Activated CD4-positive, alpha-beta T cell treated with anti-CD3 and anti-CD28 coated beads for 4 hours (primary cell): Measurements from ENCODE around the gene ECEL1.
"Not testable (repeated sequence)": the region's sequence is repeated elsewhere in the genome, so short reads cannot be mapped to it uniquely, and the experiment has no call there.

Source experiments
- DNase-seq, 2 donors: peaks; one replicate each; pipeline ENCODE4 v3.0.0-alpha.2; 2020

The ECEL1 gene

DNA sequence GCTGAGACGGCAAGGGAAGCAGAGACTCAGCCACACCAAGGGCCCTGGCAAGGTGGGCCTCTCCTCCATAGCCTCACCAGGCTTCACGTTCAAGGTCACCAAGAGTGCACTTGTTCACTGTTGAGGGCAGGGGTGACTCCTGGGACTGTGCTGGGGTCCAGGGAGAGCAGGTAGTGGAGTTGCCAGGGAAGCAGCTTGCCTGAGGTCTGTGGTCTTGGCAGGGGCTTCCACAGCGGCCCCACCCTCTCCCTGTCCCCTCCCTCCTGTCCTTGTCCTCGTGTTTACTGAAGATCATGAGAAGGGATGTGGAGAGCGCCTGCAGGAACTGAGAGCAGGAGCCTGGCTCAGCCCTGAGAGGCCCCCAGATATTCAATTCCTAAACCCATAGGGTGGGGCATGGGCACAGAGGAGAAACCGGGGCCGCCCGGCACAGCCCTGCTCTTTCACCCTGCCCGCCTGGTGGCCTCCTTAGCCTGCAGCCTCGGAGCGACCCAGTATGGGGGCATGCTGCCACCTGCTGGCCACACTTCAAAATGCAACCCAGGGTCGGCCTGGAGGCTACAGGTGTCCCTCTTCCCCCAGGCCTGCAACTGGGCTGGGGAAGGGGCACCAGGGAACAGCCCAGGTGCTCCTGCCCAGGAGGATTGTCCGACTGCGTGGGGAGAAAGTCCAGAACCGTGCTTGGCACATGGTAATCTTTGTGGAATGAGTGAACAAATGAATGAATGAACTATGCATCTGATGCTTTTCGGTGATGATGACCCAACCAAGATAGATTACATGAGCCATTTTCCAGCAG lies 47.2 kb downstream of the ECEL1 start:
- peak; percentile 70 to 90 for DNase-seq

DNA sequence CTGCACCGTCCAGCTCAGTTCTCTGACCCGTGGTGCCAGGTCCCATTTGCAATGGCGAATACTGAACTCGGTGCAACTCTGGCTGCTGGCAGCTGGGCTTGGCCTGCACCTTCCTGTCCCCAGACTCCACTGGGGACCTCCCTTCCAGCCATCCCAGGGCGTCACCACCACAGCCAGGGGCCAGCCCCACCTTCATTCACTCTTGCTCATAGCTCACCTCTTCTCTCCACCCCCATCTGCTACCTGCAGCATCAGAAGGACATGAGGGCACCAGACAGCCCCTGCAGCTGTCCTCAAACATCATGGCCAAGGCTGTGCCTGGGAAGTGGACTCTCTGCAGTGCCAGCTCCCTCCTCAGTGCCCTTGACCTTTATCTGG lies 47.9 kb downstream of the ECEL1 start:
- no peak for DNase-seq

- peak in 1 of 2 donors; percentile 41 for DNase-seq
These were observed 48.5 kb downstream of the ECEL1 start for GRCh38 chr2:232438951-232439757.

DNA sequence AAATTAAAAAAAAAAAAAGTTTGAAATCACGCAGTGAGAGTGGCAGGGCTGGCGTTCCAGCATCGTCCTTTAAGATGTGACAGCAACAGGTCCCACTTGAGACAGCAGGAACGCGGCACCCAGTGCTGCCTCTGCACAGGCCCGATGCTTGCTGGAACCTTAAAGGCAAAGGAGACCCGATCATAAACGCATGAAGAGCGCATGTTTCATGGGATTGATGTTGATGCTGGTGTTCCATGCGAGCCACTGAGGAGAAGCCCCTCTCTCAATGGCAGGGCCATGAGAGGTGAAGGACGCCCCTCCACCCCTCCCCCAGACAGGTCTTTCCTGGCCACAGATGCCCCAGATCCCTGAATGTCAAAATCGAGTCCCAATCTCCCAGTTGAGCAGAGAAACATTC lies 49.5 kb downstream of the ECEL1 start:
- no peak for DNase-seq

DNA sequence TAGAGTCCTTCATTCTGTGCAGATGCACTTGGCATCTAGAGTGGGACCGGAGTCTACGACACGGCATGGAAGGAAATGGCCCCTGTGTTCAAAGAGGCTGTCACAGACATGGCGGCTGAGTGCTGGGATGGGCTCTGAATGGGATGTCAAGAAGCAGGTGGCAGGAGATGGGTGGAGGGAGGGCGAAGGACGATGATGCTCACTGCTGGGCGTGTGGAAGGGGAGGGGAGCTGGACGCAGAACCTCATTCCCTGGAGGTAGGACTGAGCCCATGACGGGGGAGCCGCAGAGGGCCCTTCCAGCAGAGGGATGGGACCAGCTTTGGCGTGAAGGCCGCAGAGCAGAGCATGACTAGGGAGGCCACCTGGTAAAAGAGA lies 50.5 kb downstream of the ECEL1 start:
- DNase-seq: no peak

DNA sequence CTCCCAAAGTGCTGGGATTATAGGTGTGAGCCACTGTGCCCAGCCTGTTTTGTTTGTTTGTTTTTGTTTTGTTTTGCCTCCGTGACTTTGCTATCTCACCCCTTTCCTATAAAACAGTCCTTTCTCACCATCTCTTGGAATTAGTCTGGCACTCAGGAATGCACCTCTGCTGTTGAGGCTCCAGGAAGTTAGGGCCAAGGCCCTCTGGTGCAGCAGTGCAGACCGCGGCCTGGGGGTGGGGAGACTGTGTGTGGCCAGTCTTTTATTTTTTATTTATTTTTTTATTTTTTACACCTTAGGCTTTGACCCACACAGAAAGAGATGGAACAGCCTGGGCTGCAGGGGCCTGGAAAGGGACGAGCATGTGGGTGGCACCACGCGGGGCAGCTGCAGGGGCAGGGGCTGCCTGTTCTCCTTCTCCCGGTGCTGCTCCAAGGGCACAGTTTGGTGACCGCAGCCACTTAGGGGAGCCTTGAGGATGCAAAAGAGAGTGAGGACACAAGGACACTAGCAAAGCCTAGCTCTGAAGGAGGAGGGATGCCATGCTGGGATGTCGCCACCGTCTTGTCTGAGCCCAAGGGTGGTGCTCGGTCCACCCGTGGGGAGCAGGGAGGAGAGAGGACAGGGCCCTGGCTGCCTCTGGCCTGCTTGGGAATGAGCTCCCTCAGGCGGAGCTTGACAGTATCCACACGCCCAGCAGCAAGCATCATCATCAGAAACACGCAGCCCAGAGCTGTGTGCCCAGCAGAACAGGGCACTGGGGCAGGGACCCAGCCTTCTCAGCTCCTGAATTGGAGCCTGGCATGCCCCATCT lies 51.0 kb downstream of the ECEL1 start:
- DNase-seq: no peak

- no peak for DNase-seq
These were observed 51.8 kb downstream of the ECEL1 start for GRCh38 chr2:232435805-232436204.

GRCh38 chr2:232435375-232435648 lies 52.3 kb downstream of the ECEL1 start:
- DNase-seq: no peak

- no peak for DNase-seq
These were observed 52.9 kb downstream of the ECEL1 start for GRCh38 chr2:232434563-232435374.

- DNase-seq: no peak
These were observed 53.5 kb downstream of the ECEL1 start for GRCh38 chr2:232434091-232434490.

- DNase-seq: not testable (repeated sequence)
These were observed 54.0 kb downstream of the ECEL1 start for GRCh38 chr2:232433622-232434021.

DNA sequence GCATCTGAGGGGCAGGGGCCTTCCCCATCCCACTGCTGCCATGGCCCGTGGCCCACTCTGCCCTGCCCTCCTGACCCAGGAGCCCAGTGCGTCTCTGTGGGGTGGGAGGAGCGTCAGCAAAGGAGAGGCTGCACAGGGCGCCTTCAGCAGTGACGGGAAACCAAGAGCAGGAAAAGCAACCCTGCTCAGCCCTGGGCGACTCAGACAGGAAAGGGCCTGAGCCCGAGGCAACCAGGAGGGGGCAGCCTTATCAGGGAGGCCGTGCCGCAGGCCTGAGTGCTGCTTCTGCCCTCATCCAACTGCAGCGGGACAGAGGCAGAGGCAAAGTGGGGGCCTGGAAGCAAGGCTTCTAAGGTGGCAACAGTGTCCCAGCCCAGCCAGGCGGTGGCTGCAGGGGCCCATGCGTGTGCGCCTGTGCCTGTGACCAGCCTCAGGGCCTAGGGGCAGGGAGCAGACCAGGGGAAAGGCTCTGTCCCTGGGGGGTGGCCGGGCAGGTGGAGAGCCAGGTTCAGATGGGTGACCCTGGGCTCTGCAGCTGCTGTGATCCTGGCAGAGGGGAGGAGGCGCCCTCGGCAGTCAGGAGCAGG lies 54.9 kb downstream of the ECEL1 start:
- DNase-seq: no peak

DNA sequence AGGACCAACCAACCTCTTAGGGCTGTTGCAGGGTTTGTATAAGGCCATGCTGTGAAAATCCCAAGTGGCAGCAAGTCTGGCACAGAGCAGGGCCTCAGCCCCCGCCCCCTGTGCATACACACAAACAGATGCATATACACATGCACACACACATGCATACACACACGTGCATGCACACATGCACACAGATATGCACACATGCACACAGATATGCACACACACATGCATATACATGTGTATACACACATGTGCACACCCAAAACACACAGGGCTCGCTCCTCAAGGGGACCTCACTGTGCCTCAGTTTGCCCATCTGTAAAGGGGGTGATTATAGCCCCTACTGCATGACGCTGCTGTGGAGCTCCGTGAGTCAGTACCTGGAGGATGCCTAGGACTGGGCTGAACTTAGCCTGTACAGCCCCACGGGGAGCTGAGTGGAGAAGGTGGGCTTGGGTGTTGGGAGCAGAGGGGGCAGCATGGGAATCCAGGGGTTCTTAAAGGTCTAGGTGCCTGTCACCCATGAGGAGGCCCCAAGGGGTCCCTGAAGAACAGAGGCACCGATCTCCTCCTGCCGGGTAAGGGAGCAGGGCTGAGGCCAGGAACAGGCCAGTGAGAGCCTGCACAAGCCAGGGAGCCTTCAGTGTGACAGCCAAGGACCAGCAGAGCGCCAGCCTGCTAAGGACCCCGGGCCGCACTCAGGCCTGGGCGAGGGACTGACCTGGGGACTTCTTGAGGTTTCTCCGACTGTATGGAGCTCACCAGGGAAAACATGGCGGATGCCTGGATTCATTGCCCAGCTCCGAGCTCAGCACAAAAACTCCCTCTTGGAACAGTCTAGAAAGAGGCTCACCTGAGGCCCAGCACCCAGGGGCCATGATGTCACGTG lies 55.7 kb downstream of the ECEL1 start:
- DNase-seq: no peak
